ENCODE results near the gene MAGI2. TPM values are rescaled to one million over a fixed set of nuclear protein-coding genes. Genes with fewer than 3 reads are reported as not detected.

The MAGI2 gene
- total and polyA plus RNA-seq, 9 donors = 7.1 to 20.4 (median 18.7) TPM

GRCh38 chr7:78161781-78162180, 1291.7 kb downstream of the MAGI2 start:
- Histone ChIP-seq H3K4me3 (no peak overlapping the region), H3K27me3 (no peaks in the 10 kb centered on the region), H3K36me3 (no peaks in the 10 kb centered on the region), H3K27ac (no peak overlapping the region), H3K9me3 (no peaks in the 10 kb centered on the region), H3K4me1 (ENCODE audit: insufficient read depth) (no peaks in the 10 kb centered on the region)
- 53 to 85% (median 84%) methylated on average over 5 of the region's 5 CpGs for WGBS, 3 donors
- no peak for TF ChIP-seq EP300 (IDR thresholded peaks at IDR 0.05)
- no peak for TF ChIP-seq CTCF (IDR thresholded peaks at IDR 0.05)
- TF ChIP-seq POLR2A (IDR thresholded peaks at IDR 0.05) = no peak
- no peak for DNase-seq
- intact Hi-C loops (cut with DNase I) = no loop called here

- intact Hi-C loops (cut with DNase I) = no loop called here
- no peaks in the 10 kb centered on the region for H3K36me3 ChIP-seq
- no peaks in the 10 kb centered on the region for H3K9me3 ChIP-seq
- no peak for TF ChIP-seq EP300 (IDR thresholded peaks at IDR 0.05)
- DNase-seq = no peak
- no peak overlapping the region for H3K27ac ChIP-seq
- H3K4me1 ChIP-seq (ENCODE audit: insufficient read depth) = no peaks in the 10 kb centered on the region
- H3K4me3 ChIP-seq = no peak overlapping the region
- WGBS, 3 donors = 89 to 96% (median 94%) methylated on average over 2 of the region's 2 CpGs
- H3K27me3 ChIP-seq = no peaks in the 10 kb centered on the region
Observed at GRCh38 chr7:78159545-78159944, 1293.9 kb downstream of the MAGI2 start.

DNA sequence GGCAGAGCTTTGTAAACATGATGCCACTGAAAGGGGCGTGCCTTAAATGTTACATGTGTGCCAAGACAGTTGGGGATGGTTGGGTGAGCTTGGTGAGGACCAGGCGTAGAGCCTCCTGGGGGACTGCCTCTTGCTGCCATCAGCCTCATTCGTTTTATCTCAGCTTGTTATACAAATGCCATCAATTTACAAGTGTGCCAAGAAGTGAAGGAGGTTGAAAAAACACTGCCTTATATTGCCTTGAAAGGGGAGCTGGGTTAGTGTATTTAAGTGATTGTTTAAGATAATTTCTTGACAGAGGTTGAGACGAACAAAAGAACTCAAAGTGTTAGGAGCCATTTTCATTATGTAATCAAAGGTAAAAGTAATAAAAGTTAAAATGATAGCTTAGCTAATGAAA, 1300.2 kb downstream of the MAGI2 start:
- no peak overlapping the region for H3K4me3 ChIP-seq
- no peaks in the 10 kb centered on the region for H3K36me3 ChIP-seq
- no peak overlapping the region for H3K27ac ChIP-seq
- TF ChIP-seq EP300 (IDR thresholded peaks at IDR 0.05) = no peak
- TF ChIP-seq POLR2A (IDR thresholded peaks at IDR 0.05) = no peak
- no peak for TF ChIP-seq CTCF (IDR thresholded peaks at IDR 0.05)
- no peaks in the 10 kb centered on the region for H3K4me1 ChIP-seq (ENCODE audit: insufficient read depth)
- DNase-seq = no peak
- no peaks in the 10 kb centered on the region for H3K27me3 ChIP-seq
- H3K9me3 ChIP-seq = no peaks in the 10 kb centered on the region
- WGBS, 3 donors = 81 to 91% (median 85%) methylated on average over 4 of the region's 4 CpGs
- intact Hi-C loops (cut with DNase I) = no loop called here

GRCh38 chr7:78151229-78151628, 1302.2 kb downstream of the MAGI2 start:
- H3K9me3 ChIP-seq = no peaks in the 10 kb centered on the region
- TF ChIP-seq POLR2A (IDR thresholded peaks at IDR 0.05) = no peak
- TF ChIP-seq EP300 (IDR thresholded peaks at IDR 0.05) = no peak
- TF ChIP-seq CTCF (IDR thresholded peaks at IDR 0.05) = no peak
- H3K27me3 ChIP-seq = no peaks in the 10 kb centered on the region
- no peak overlapping the region for H3K27ac ChIP-seq
- no peaks in the 10 kb centered on the region for H3K36me3 ChIP-seq
- intact Hi-C loops (cut with DNase I) = no loop called here
- WGBS, 3 donors = 37 to 39% (median 39%) methylated on average over 3 of the region's 3 CpGs
- no peak for DNase-seq
- no peak overlapping the region for H3K4me3 ChIP-seq
- no peaks in the 10 kb centered on the region for H3K4me1 ChIP-seq (ENCODE audit: insufficient read depth)

DNA sequence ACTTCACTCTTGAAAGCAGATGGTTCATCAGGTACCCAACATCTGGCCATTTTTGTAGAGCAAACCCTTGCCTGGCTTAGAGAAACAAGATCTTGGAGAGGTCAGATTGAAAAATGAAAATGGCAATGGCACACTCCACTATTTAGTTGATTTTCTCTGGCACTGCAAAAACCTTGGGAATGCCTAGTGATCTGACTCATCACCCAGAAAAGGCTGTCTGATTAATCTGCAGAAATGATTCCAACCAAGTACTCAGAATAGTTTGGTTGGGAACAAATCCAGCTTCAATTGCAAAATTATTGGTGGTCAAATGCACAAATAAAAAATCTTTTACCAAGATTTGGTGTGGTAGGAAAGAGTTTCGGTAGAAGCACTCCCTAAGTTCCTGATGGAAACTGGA, 1303.7 kb downstream of the MAGI2 start:
- H3K36me3 ChIP-seq = no peaks in the 10 kb centered on the region
- no peaks in the 10 kb centered on the region for H3K4me1 ChIP-seq (ENCODE audit: insufficient read depth)
- H3K4me3 ChIP-seq = no peak overlapping the region
- no peaks in the 10 kb centered on the region for H3K27me3 ChIP-seq
- intact Hi-C loops (cut with DNase I) = no loop called here
- no peak for DNase-seq
- 43 to 82% (median 58%) methylated on average over 1 of the region's 1 CpG for WGBS, 3 donors
- no peak overlapping the region for H3K27ac ChIP-seq
- TF ChIP-seq POLR2A (IDR thresholded peaks at IDR 0.05) (no peak), EP300 (IDR thresholded peaks at IDR 0.05) (no peak), CTCF (IDR thresholded peaks at IDR 0.05) (no peak)
- H3K9me3 ChIP-seq = no peaks in the 10 kb centered on the region

All from ovary (tissue), 9 donors.